ENCODE data around the gene ITSN1.

ITSN1 gene

DNA sequence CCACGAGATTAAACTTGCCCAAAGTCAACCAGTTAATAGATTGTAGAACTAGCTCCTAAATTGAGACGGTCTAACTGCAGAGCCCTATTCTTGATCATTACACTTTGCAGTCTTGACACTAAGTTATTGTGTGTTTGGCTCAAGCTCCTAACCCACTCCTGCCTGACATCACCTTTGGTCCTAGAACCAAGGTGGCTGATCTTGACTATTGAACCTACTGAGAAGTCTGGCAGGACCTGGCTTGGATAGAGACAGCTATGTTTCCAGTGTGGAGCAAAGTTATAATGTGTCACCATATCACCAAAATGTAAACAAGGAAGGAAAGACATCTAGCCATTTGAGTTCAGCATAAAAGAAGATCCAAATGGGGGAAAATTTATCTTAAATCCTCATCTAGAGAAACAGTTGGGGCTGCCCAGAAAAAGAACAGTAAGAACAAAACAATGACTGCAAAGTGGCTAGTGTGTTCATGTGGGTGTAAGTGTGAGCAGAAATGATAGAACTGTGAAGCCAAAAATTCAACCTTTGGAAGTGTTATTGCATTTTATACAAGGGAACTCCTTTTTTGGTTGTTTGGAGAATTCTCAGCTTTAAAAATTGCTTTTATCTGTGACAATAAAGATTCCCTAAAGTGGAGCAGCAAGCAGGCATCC, 166.5 kb downstream of the ITSN1 start:
- in situ Hi-C loops (cut with MboI; ENCODE audit: low sequenced_read_pairs, unreplicated experiment) = no loop called here
- no peak for DNase-seq (ENCODE audit: low spot score)
- TF ChIP-seq CTCF (IDR thresholded peaks at IDR 0.05; ENCODE audit: borderline replicate concordance, control extremely low read depth, extremely low read depth, insufficient read depth, missing control alignments) = no peak

- no peak for TF ChIP-seq CTCF (IDR thresholded peaks at IDR 0.05; ENCODE audit: borderline replicate concordance, control extremely low read depth, extremely low read depth, insufficient read depth, missing control alignments)
- DNase-seq (ENCODE audit: low spot score) = no peak
- in situ Hi-C loops (cut with MboI; ENCODE audit: low sequenced_read_pairs, unreplicated experiment) = no loop called here
These were observed 168.5 kb downstream of the ITSN1 start for GRCh38 chr21:33810766-33811165.

GRCh38 chr21:33811167-33812010, 169.1 kb downstream of the ITSN1 start:
- in situ Hi-C loops (cut with MboI; ENCODE audit: low sequenced_read_pairs, unreplicated experiment) = no loop called here

DNA sequence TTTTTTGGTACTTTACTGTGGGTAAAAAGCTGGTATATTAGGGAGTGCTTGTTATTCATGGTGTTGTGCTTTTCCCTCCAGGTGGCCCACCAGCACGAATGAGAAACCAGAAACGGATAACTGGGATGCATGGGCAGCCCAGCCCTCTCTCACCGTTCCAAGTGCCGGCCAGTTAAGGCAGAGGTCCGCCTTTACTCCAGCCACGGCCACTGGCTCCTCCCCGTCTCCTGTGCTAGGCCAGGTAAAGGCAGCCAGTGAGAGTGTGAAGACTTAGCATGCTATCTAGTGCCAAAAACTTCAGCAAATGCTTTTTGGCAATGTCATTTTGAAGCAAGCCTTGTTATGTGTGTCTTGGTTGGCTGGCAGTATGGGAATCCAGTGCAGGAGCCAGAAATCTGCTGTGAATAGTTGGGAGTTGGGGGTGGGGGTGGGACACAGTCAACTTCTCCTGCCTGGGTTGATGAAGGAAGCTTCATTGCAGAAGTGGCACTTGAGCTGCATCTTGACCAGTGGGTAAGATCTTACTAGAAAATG, 171.6 kb downstream of the ITSN1 start:
- DNase-seq (ENCODE audit: low spot score) = no peak

More at GRCh38 chr21:33811167-33812010, 169.1 kb downstream of the ITSN1 start:
- no peak for TF ChIP-seq CTCF (IDR thresholded peaks at IDR 0.05; ENCODE audit: borderline replicate concordance, control extremely low read depth, extremely low read depth, insufficient read depth, missing control alignments)
- no peak for DNase-seq (ENCODE audit: low spot score)

DNA sequence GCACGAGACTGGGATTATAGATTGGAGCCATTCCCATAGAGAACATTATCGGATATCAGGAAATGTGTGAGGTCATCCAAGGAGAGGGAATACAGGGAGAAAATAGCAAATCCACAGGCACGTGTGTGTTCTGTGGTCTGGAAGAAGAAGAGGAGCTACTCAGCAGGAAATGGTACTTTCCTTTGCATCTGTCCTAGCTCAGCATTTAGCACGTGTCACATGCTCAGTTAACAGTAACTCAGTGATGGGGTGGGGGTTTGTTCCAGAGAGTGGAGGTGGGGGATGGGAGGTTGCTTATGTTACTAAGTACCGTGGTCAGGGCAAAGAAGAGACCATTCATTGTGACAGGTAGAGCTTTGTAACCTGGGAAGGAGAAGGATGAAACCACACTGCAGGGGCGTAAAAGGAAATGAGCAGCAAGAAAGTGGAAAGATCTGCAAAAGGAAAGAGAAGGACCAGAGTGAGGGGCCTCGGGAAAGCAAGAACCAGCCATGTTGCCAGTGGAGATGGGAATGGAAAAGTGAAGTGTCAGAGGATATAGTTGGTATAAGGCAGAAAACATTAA, 172.9 kb downstream of the ITSN1 start:
- no peak for TF ChIP-seq CTCF (IDR thresholded peaks at IDR 0.05; ENCODE audit: borderline replicate concordance, control extremely low read depth, extremely low read depth, insufficient read depth, missing control alignments)
- no peak for DNase-seq (ENCODE audit: low spot score)
- in situ Hi-C loops (cut with MboI; ENCODE audit: low sequenced_read_pairs, unreplicated experiment) = no loop called here

More for the DNA sequence above, 171.6 kb downstream of the ITSN1 start:
- TF ChIP-seq CTCF (IDR thresholded peaks at IDR 0.05; ENCODE audit: borderline replicate concordance, control extremely low read depth, extremely low read depth, insufficient read depth, missing control alignments) = no peak
- in situ Hi-C loops (cut with MboI; ENCODE audit: low sequenced_read_pairs, unreplicated experiment) = no loop called here

GRCh38 chr21:33816174-33816573, 173.9 kb downstream of the ITSN1 start:
- TF ChIP-seq CTCF (IDR thresholded peaks at IDR 0.05; ENCODE audit: borderline replicate concordance, control extremely low read depth, extremely low read depth, insufficient read depth, missing control alignments) = no peak
- in situ Hi-C loops (cut with MboI; ENCODE audit: low sequenced_read_pairs, unreplicated experiment) = no loop called here
- no peak for DNase-seq (ENCODE audit: low spot score)

Data from GM13976 (cell line).